ENCODE results near the gene GAD2.
A peak's percentile ranks its signal among the peaks of the same experiment; 100 is the strongest.
"Not testable (repeated sequence)": the region's sequence is repeated elsewhere in the genome, so short reads cannot be mapped to it uniquely, and the experiment has no call there.

The GAD2 gene

GRCh38 chr10:26326851-26327250 is 110.3 kb downstream of the GAD2 start:
- DNase-seq = no peak

GRCh38 chr10:26327811-26328210 is 111.2 kb downstream of the GAD2 start:
- DNase-seq = no peak

- no peak for DNase-seq
These were observed 114.8 kb downstream of the GAD2 start for GRCh38 chr10:26331371-26331770.

- no peak for DNase-seq
These were observed 117.8 kb downstream of the GAD2 start for GRCh38 chr10:26334232-26334931.

- DNase-seq = peak; percentile 15 to 31
These were observed 118.5 kb downstream of the GAD2 start for GRCh38 chr10:26334932-26335573.

- DNase-seq = no peak
These were observed 119.1 kb downstream of the GAD2 start for GRCh38 chr10:26335574-26336093.

GRCh38 chr10:26336979-26337378 is 120.4 kb downstream of the GAD2 start:
- DNase-seq = no peak

GRCh38 chr10:26341701-26342100 is 125.1 kb downstream of the GAD2 start:
- no peak for DNase-seq

- DNase-seq = not testable (repeated sequence)
These were observed 132.3 kb downstream of the GAD2 start for GRCh38 chr10:26348821-26349417.

Data from SW 1271 (cell line).